GM18505 (cell line): Measurements from ENCODE around the gene TRAPPC14.

ENCODE experiments used
- ATAC-seq: cut with Tn5 transposase; IDR thresholded peaks from one replicate; pipeline ENCODE4 v1.9.1; 2021; ENCODE audit not compliant: unreplicated experiment
- POLR2A ChIP-seq: IDR thresholded peaks from 4 replicates; pipeline ENCODE4 v1.6.1; 2011; ENCODE audit warnings: borderline replicate concordance; ENCODE audit not compliant: insufficient read depth, insufficient read length; ENCODE audit errors: extremely low read depth

The TRAPPC14 gene

GRCh38 chr7:100118388-100119071 lies 40.0 kb downstream of the TRAPPC14 start:
- ATAC-seq, result no peak
- TF ChIP-seq POLR2A, result no peak

GRCh38 chr7:100115026-100115425 lies 43.5 kb downstream of the TRAPPC14 start:
- no peak for ATAC-seq
- TF ChIP-seq POLR2A, result no peak

GRCh38 chr7:100111914-100112313 lies 46.6 kb downstream of the TRAPPC14 start:
- TF ChIP-seq POLR2A, result no peak
- ATAC-seq, result no peak

- ATAC-seq, result no peak
- no peak for TF ChIP-seq POLR2A
These were observed 47.4 kb downstream of the TRAPPC14 start for GRCh38 chr7:100111156-100111555.

GRCh38 chr7:100109521-100110163 lies 48.9 kb downstream of the TRAPPC14 start:
- TF ChIP-seq POLR2A, result no peak
- no peak for ATAC-seq

- TF ChIP-seq POLR2A, result no peak
- ATAC-seq, result no peak
These were observed 50.6 kb downstream of the TRAPPC14 start for GRCh38 chr7:100107890-100108289.

GRCh38 chr7:100107125-100107737 lies 51.3 kb downstream of the TRAPPC14 start:
- TF ChIP-seq POLR2A, result no peak
- ATAC-seq, result no peak

- no peak for TF ChIP-seq POLR2A
- no peak for ATAC-seq
These were observed 51.9 kb downstream of the TRAPPC14 start for GRCh38 chr7:100106633-100107032.

GRCh38 chr7:100105534-100105933 lies 53.0 kb downstream of the TRAPPC14 start:
- no peak for TF ChIP-seq POLR2A
- ATAC-seq, result no peak
